HEK293 (cell line): ENCODE data around the gene ERF.
A peak's percentile ranks its signal among the peaks of the same experiment; 100 is the strongest.

Experiments
- CTCF ChIP-seq: fragments of 450-650 bp; formaldehyde crosslinking; IDR thresholded peaks from 2 replicates; pipeline ENCODE4 v1.5.1; 2016; ENCODE audit warnings: missing biosample characterization, missing genetic modification characterization
- GLIS1 ChIP-seq: fragments of 450-650 bp; formaldehyde crosslinking; IDR thresholded peaks from 2 replicates; pipeline ENCODE4 v1.5.1; 2016; ENCODE audit warnings: missing biosample characterization, missing genetic modification characterization
- OSR2 ChIP-seq: fragments of 450-650 bp; formaldehyde crosslinking; IDR thresholded peaks from 2 replicates; pipeline ENCODE4 v1.5.1; 2016; ENCODE audit warnings: missing biosample characterization, missing genetic modification characterization
- SP3 ChIP-seq: fragments of 450-650 bp; formaldehyde crosslinking; IDR thresholded peaks from 2 replicates; pipeline ENCODE4 v1.5.1; 2016; ENCODE audit warnings: missing biosample characterization, missing genetic modification characterization
- ZBTB20 ChIP-seq: fragments of 450-650 bp; formaldehyde crosslinking; IDR thresholded peaks from 2 replicates; pipeline ENCODE4 v1.5.1; 2016; ENCODE audit warnings: missing biosample characterization, missing genetic modification characterization
- ZBTB26 ChIP-seq: fragments of 450-650 bp; formaldehyde crosslinking; optimal IDR thresholded peaks from 2 replicates; pipeline ENCODE3; 2016; ENCODE audit warnings: missing biosample characterization, mild to moderate bottlenecking, missing genetic modification characterization
- ZBTB49 ChIP-seq: fragments of 450-650 bp; formaldehyde crosslinking; IDR thresholded peaks from 2 replicates; pipeline ENCODE4 v1.5.1; 2016; ENCODE audit warnings: missing biosample characterization, missing genetic modification characterization, low read depth
- ZFP37 ChIP-seq: fragments of 450-650 bp; formaldehyde crosslinking; IDR thresholded peaks from 2 replicates; pipeline ENCODE4 v1.5.1; 2016; ENCODE audit warnings: missing biosample characterization, missing genetic modification characterization
- ZNF10 ChIP-seq: fragments of 450-650 bp; formaldehyde crosslinking; IDR thresholded peaks from 2 replicates; pipeline ENCODE4 v1.5.1; 2017; ENCODE audit warnings: missing biosample characterization, missing genetic modification characterization
- ZNF132 ChIP-seq: fragments of 450-650 bp; formaldehyde crosslinking; IDR thresholded peaks from 2 replicates; pipeline ENCODE4 v1.5.1; 2017; ENCODE audit warnings: missing biosample characterization, missing genetic modification characterization, borderline replicate concordance
- ZNF140 ChIP-seq: fragments of 450-650 bp; formaldehyde crosslinking; IDR thresholded peaks from 2 replicates; pipeline ENCODE4 v1.5.1; 2016; ENCODE audit warnings: missing biosample characterization, missing genetic modification characterization
- ZNF155 ChIP-seq: fragments of 450-650 bp; formaldehyde crosslinking; IDR thresholded peaks from 2 replicates; pipeline ENCODE4 v1.5.1; 2016; ENCODE audit warnings: missing biosample characterization, missing genetic modification characterization
- ZNF221 ChIP-seq: fragments of 450-650 bp; formaldehyde crosslinking; IDR thresholded peaks from 2 replicates; pipeline ENCODE4 v1.5.1; 2017; ENCODE audit warnings: missing biosample characterization, missing genetic modification characterization, borderline replicate concordance
- ZNF24 ChIP-seq: fragments of 450-650 bp; formaldehyde crosslinking; IDR thresholded peaks from 2 replicates; pipeline ENCODE4 v1.5.1; 2016; ENCODE audit warnings: missing biosample characterization, missing genetic modification characterization
- ZNF266 ChIP-seq: fragments of 450-650 bp; formaldehyde crosslinking; IDR thresholded peaks from 2 replicates; pipeline ENCODE4 v1.5.1; 2016; ENCODE audit warnings: missing biosample characterization, missing genetic modification characterization, low read depth
- ZNF341 ChIP-seq: fragments of 450-650 bp; formaldehyde crosslinking; IDR thresholded peaks from 2 replicates; pipeline ENCODE4; 2016; ENCODE audit warnings: low read depth, missing biosample characterization, missing genetic modification characterization
- ZNF426 ChIP-seq: fragments of 450-650 bp; formaldehyde crosslinking; IDR thresholded peaks from 2 replicates; pipeline ENCODE4 v1.5.1; 2017; ENCODE audit warnings: missing biosample characterization, missing genetic modification characterization, mild to moderate bottlenecking, inconsistent platforms, moderate library complexity
- ZNF549 ChIP-seq: fragments of 450-650 bp; IDR thresholded peaks from 2 replicates; pipeline ENCODE4 v1.5.1; 2018; ENCODE audit warnings: missing biosample characterization, missing genetic modification characterization, mild to moderate bottlenecking, inconsistent platforms, moderate library complexity
- ZNF560 ChIP-seq: fragments of 450-650 bp; formaldehyde crosslinking; IDR thresholded peaks from 2 replicates; pipeline ENCODE4 v1.5.1; 2017; ENCODE audit warnings: missing biosample characterization, missing genetic modification characterization, borderline replicate concordance
- ZNF701 ChIP-seq: fragments of 450-650 bp; formaldehyde crosslinking; IDR thresholded peaks from 2 replicates; pipeline ENCODE4 v1.5.1; 2016; ENCODE audit warnings: missing biosample characterization, missing genetic modification characterization
- ZNF791 ChIP-seq: fragments of 450-650 bp; formaldehyde crosslinking; IDR thresholded peaks from 2 replicates; pipeline ENCODE4 v1.5.1; 2016; ENCODE audit warnings: missing biosample characterization, missing genetic modification characterization
- ZSCAN18 ChIP-seq: fragments of 450-650 bp; formaldehyde crosslinking; IDR thresholded peaks from 2 replicates; pipeline ENCODE4 v1.5.1; 2016; ENCODE audit warnings: missing biosample characterization, missing genetic modification characterization
- TF ChIP-seq, protein P1 (sequence below): fragments of 450-650 bp; formaldehyde crosslinking; IDR thresholded peaks from 2 replicates; pipeline ENCODE4 v1.5.1; 2016; ENCODE audit warnings: missing biosample characterization, missing genetic modification characterization, borderline replicate concordance
- TF ChIP-seq, protein P2 (sequence below): fragments of 450-650 bp; formaldehyde crosslinking; IDR thresholded peaks from 2 replicates; pipeline ENCODE4 v1.5.1; 2016; ENCODE audit warnings: missing biosample characterization, missing genetic modification characterization
- TF ChIP-seq, protein P3 (sequence below): fragments of 450-650 bp; formaldehyde crosslinking; IDR thresholded peaks from 2 replicates; pipeline ENCODE4 v1.5.1; 2016; ENCODE audit warnings: missing biosample characterization, missing genetic modification characterization

The ERF gene

GRCh38 chr19:42242512-42243409, 12.2 kb downstream of the ERF start, which contains the start of gene GSK3A (continued):
- TF ChIP-seq SP3 (tag by site-specific recombination) (peak; percentile 99), CTCF (tag by site-specific recombination) (0 out of 2 replicates have a peak, but pooled peaks have one; percentile 5), ZNF140 (tag by site-specific recombination) (no peak), ZNF155 (tag by site-specific recombination) (no peak), ZFP37 (tag by site-specific recombination) (no peak), ZSCAN18 (no peak), ZNF549 (tag by site-specific recombination) (no peak), ZBTB20 (tag by site-specific recombination) (peak; percentile 93), ZNF24 (tag by site-specific recombination) (peak; percentile 72; the same call in 1 of the 2 replicates), ZNF426 (tag by site-specific recombination) (no peak), OSR2 (no peak), ZBTB26 (tag by site-specific recombination) (peak; percentile 80), ZBTB49 (tag by site-specific recombination) (no peak), ZNF132 (tag by site-specific recombination) (no peak), ZNF221 (tag by site-specific recombination) (no peak), ZNF10 (tag by site-specific recombination) (no peak), GLIS1 (tag by site-specific recombination) (peak; percentile 82), ZNF341 (tag by site-specific recombination) (0 out of 2 replicates have a peak, but pooled peaks have one; percentile 9), ZNF791 (tag by site-specific recombination) (no peak), ZNF560 (no peak), ZNF266 (no peak), ZNF701 (no peak)
- TF ChIP-seq, protein P1, sequence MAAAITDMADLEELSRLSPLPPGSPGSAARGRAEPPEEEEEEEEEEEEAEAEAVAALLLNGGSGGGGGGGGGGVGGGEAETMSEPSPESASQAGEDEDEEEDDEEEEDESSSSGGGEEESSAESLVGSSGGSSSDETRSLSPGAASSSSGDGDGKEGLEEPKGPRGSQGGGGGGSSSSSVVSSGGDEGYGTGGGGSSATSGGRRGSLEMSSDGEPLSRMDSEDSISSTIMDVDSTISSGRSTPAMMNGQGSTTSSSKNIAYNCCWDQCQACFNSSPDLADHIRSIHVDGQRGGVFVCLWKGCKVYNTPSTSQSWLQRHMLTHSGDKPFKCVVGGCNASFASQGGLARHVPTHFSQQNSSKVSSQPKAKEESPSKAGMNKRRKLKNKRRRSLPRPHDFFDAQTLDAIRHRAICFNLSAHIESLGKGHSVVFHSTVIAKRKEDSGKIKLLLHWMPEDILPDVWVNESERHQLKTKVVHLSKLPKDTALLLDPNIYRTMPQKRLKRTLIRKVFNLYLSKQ (tag by site-specific recombination) = no peak
- TF ChIP-seq, protein P2, sequence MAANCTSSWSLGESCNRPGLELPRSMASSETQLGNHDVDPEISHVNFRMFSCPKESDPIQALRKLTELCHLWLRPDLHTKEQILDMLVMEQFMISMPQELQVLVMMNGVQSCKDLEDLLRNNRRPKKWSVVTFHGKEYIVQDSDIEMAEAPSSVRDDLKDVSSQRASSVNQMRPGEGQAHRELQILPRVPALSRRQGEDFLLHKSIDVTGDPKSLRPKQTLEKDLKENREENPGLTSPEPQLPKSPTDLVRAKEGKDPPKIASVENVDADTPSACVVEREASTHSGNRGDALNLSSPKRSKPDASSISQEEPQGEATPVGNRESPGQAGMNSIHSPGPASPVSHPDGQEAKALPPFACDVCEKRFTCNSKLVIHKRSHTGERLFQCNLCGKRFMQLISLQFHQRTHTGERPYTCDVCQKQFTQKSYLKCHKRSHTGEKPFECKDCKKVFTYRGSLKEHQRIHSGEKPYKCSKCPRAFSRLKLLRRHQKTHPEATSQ (tag by site-specific recombination) = no peak
- TF ChIP-seq, protein P3, sequence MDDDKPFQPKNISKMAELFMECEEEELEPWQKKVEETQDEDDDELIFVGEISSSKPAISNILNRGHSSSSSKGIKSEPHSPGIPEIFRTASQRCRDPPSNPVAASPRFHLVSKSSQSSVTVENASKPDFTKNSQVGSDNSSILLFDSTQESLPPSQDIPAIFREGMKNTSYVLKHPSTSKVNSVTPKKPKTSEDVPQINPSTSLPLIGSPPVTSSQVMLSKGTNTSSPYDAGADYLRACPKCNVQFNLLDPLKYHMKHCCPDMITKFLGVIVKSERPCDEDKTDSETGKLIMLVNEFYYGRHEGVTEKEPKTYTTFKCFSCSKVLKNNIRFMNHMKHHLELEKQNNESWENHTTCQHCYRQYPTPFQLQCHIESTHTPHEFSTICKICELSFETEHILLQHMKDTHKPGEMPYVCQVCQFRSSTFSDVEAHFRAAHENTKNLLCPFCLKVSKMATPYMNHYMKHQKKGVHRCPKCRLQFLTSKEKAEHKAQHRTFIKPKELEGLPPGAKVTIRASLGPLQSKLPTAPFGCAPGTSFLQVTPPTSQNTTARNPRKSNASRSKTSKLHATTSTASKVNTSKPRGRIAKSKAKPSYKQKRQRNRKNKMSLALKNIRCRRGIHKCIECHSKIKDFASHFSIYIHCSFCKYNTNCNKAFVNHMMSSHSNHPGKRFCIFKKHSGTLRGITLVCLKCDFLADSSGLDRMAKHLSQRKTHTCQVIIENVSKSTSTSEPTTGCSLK (tag by site-specific recombination) = no peak
